ENCODE data around the gene MRTFA. TPM values are rescaled to one million over a fixed set of nuclear protein-coding genes. Genes with fewer than 3 reads are reported as not detected.
A peak's percentile ranks its signal among the peaks of the same experiment; 100 is the strongest.
"Not testable (repeated sequence)": the region's sequence is repeated elsewhere in the genome, so short reads cannot be mapped to it uniquely, and the experiment has no call there.

MRTFA gene
- polyA plus RNA-seq, 1 donor: 22.7 TPM

GRCh38 chr22:40557972-40558371, 78.5 kb downstream of the MRTFA start:
- DNase-seq: no peak

DNA sequence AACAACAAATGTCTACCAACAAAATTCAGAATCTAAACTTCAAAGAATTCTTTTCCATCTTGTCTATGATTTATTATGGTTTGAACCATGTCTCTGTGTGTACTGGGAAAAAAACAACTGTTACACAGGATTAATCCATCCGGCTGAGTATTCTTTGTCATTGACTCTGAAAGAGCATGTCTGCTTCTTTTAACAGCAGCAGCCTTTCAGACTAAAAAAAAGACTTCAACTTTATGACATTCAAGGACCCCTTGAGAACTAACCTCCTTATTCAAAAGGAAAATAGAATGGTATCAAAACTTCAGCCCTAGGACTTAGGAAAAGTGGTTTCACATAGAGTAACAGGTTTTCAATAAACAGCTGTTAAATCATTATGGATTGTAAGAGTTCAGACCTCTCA, 79.9 kb downstream of the MRTFA start:
- DNase-seq: no peak

DNA sequence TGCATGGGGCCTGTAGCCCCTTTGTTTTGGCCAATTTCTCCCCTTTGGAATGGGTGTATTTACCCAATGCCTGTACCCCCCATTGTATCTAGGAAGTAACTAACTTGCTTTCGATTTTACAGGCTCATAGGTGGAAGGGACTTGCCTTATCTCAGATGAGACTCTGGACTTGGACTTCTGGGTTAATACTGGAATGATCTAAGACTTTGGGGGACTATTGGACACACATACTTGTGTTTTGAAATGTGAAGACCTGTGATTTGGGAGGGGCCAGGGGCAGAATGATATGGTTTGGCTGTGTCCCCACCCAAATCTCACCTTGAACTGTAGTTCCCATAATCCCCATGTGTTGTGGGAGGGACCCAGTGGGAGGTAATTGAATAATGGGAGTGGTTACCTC, 82.5 kb downstream of the MRTFA start:
- not testable (repeated sequence) for DNase-seq

- no peak for DNase-seq
These were observed 83.4 kb downstream of the MRTFA start for GRCh38 chr22:40553014-40553554.

GRCh38 chr22:40552070-40552469, 84.4 kb downstream of the MRTFA start:
- DNase-seq: no peak

GRCh38 chr22:40547729-40548143, 88.8 kb downstream of the MRTFA start:
- DNase-seq: no peak

DNA sequence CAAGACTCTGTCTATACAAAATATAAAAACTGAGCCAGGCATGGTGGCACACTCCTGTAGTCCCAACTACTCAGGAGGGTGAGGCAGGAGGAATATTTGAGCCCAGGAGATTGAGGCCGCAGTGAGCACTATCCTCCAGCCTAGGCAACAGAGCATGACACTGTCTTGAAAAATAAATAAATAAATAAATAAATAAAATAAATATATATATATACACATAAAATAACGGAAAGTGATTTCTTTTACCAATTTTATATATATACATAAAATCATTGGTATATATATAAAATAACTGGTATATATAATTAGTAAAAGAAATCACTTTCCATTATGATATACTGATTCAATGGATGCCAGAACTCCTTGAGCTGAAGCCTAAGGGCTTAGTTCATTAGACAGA, 91.8 kb downstream of the MRTFA start:
- DNase-seq: no peak

GRCh38 chr22:40542821-40543540, 93.5 kb downstream of the MRTFA start:
- no peak for DNase-seq

DNA sequence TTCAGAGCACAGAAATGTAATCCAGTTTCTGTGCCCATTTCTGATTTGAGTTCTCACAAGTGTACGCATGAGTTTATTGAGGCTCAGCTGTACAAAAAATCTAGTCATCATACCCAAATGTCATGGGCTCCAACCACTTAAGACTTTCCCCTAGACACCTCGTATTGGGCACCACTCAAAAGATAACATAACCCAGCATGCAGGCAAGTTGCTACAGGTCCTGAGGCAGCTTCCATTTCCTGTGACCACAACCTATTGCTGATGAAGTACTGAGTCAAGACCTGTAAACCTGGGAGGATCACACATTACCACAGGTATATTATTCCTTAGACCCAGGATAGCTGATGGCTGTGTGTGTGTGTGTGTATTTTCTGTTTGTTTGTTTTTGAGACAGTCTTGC, 95.2 kb downstream of the MRTFA start:
- DNase-seq: no peak

DNA sequence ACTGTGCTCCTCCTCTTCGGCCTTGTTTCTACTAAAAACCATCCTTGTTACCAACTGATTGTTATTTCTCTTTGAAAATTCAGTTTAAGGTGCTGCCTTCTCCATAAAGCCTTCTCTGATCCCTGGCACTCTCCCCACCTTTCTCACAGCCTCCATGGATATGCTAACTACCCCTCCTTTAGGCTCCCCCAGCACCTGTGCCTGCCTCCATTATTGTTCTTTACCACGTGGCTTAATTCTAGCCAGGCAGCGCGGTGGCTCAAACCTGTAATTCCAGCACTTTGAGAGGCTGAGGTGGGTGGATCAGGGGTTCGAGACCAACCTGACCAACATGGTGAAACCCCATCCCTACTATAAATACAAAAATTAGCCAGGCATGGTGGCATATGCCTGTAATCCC, 96.3 kb downstream of the MRTFA start:
- no peak for DNase-seq

GRCh38 chr22:40536149-40536548, 100.4 kb downstream of the MRTFA start:
- DNase-seq: not testable (repeated sequence)

DNA sequence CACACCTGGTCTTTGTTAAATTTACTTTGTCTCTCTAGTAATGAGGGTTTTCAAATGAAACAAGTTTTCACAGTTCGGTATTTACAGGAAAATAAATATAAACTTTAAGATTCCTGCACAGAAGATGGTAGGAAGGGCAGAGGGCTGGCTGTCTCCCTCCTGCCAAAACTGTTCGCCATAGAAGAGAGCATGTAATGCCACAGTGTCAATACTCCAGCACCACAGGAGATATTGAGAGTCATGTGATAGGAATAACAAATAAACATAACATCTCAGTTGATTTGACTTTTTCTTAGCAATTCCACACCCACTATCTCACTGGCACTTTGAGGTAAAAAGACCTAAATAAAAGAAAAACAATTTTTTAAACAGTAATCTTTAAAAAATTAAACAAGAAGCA, 100.9 kb downstream of the MRTFA start:
- no peak for DNase-seq

DNA sequence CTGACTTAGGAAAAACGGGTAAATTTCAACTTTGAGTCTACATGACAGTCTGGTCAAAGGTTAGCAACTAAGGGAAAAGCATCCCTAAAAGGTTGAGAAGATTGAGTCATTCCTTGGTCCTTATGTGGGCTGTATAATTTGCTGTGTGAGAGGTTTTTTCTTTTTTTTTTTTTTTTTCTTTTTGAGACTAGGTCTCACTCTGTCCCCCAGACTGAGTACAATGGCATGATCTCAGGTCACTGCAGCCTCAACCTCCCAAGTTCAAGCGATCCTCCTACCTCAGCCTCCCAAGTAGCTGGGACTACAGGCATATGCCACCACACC, 101.4 kb downstream of the MRTFA start:
- no peak for DNase-seq

- no peak for DNase-seq
These were observed 101.9 kb downstream of the MRTFA start for GRCh38 chr22:40534379-40535188.

DNA sequence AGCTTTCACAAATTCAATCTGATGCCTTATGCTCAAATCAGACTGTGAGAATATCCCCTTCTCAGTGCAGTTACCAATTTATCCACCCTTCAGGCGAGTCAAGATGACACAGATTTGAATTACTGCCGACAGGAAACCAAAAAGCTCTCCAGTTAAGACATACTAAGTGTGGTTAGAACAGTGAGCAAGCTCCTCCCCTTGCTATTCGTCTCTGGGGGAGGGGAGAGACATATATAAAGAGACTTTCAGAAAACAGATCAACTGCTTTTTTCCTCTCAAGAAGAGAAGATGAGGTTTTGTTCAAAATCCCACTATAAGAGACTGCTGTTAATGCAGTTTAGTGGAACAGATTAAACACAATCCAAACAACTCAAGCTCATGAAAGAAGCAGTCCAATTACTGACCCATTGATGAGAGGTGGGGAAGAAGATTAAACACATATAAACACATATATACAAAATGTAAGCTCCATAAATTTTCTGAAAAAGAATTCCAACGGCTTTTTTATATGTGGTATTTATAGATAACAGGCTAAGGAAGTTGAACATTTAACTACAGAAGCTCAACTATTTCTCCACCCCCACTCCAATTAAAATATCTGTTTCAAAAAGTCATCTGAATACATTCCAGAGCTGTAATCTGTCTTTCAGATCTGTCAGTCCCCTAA, 102.7 kb downstream of the MRTFA start:
- peak; percentile 58 for DNase-seq

DNA sequence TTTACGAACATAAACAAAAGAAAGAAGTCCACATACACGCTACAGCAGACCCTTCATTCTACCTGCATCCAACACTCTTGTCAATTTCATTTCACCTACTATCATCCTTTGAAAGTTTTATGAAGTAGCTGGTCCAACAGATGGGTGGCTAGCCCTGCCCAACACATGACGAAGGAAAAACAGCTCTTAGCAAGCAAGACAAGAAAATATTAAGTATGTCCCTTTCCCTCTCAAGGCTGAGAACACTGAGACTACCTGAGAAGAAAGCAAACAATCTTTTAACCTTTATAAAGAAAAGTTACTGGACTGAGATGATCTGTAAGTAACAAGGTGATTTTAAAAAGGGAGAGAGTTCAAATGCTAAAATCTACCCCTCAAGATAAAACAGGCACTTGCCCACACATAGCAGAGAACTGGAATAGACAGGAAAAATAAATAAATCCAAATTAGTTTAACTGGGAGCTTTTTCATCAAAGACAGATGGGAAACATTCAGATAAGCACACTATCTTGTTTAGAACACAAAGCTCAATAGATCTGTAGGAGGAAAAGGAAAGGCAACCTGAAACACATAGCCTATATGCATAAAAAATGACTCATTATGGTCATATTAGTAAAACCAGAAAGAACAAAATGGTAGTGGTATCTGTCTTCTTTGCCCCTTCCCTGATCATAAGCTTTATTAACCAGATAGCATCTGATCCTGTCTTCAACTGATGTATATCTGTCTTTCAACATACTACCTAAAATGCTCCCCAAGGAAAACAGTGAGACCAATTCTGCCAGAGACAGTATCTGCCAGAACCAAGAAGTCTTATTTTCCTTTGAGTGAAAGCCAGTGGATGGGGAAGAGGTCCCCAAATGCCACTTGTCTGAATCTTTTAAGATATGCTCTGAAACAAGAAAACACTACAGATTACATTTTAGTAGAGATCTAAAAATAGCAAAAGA, 104.3 kb downstream of the MRTFA start:
- no peak for DNase-seq

DNA sequence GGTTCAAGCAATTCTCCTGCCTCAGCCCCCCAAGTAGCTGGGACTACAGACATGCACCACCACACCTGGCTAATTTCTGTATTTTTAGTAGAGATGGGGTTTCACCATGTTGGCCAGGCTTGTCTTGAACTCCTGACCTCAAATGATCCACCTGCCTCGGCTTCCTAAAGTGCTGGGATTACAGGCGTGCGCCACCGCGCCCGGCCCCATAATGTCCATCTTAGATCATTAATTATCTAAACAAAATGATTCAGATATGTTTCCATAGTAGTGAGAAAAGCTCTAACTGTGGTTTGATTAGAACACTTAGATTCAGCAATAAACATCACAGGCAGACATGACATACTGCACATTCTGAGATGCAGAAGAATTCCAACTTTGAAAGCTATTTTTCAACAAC, 106.1 kb downstream of the MRTFA start:
- not testable (repeated sequence) for DNase-seq

DNA sequence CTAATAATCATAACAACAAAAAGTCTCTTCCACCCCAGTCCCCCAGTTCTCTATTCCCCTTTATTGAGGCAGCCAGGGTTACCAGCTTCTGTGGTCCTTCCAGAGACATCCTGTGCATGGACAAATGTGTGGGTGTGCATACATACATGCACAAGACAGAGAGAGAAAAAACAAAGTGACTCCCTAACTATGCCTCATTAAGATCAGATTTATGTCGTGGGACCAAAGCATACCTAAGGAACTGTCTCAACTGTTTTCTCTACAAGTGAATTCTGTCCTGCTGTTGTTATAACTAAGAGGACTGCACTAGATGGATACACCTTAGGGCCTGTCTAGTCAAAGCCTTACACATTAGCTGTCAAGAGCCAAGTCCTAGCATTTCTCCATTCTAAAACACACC, 106.7 kb downstream of the MRTFA start:
- no peak for DNase-seq

DNA sequence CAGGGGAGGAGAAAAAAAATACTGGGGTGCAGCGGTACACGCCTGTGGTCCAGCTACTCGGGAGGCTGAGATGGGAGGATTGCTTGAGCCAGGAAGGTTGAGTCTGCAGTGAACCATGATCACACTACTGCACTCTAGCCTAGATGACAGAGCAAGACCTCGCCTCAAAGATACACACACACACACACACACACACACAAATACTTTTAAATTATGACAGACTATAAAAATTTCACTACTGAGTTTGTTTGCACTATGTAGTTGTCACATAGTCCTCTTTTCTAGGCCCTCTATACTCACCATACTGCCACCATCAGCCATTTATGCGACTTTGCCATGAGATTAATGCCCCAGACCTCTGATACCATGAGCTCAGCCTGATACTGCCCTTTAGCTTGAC, 109.6 kb downstream of the MRTFA start:
- DNase-seq: no peak

- DNase-seq: no peak
These were observed 111.2 kb downstream of the MRTFA start for GRCh38 chr22:40525250-40525884.

All from left kidney (tissue), 2 donors.